Liver (tissue), 9 donors: ENCODE measurements around the gene RPH3AL. TPM values are rescaled to one million over a fixed set of nuclear protein-coding genes. Genes with fewer than 3 reads are reported as not detected.
"Not testable (repeated sequence)": the region's sequence is repeated elsewhere in the genome, so short reads cannot be mapped to it uniquely, and the experiment has no call there.

ENCODE experiments used
- DNase-seq: peaks from one replicate; pipeline ENCODE4 v3.0.0-alpha.2; 2017; ENCODE audit warnings: low spot score
- H3K27ac ChIP-seq, 2 donors: one replicate each; pipeline ENCODE4 v1.7.0; 2013; ENCODE audit warnings: inconsistent platforms in 2 of 2, low read length in 2 of 2, control low read depth in 1 of 2, low read depth in 1 of 2, mild to moderate bottlenecking in 1 of 2
- H3K27me3 ChIP-seq, 4 donors: one replicate each; pipeline versions ENCODE4 v1.6.1 to v1.7.0; 2013; ENCODE audit warnings: low read length in 3 of 4, inconsistent platforms in 1 of 4, mild to moderate bottlenecking in 1 of 4, moderate library complexity in 1 of 4; ENCODE audit not compliant: control insufficient read depth in 4 of 4, insufficient read depth in 4 of 4
- H3K36me3 ChIP-seq, 4 donors: one replicate each; pipeline versions ENCODE4 v1.6.1 to v1.7.0; 2013; ENCODE audit warnings: low read length in 3 of 4, mild to moderate bottlenecking in 3 of 4, low read depth in 1 of 4, moderate library complexity in 1 of 4; ENCODE audit not compliant: control insufficient read depth in 4 of 4, insufficient read depth in 3 of 4
- H3K4me1 ChIP-seq, 4 donors: one replicate each; pipeline versions ENCODE4 v1.6.1 to v1.7.0; 2013; ENCODE audit warnings: low read length in 3 of 4, mild to moderate bottlenecking in 3 of 4, moderate library complexity in 1 of 4; ENCODE audit not compliant: control insufficient read depth in 4 of 4, insufficient read depth in 4 of 4
- H3K4me3 ChIP-seq, 3 donors: one replicate each; pipeline versions ENCODE4 v1.6.1 to v1.7.0; 2013; ENCODE audit warnings: low read length in 3 of 3, control low read depth in 1 of 3, low read depth in 1 of 3, mild to moderate bottlenecking in 1 of 3
- H3K9ac ChIP-seq, 2 donors: one replicate each; pipeline ENCODE4 v1.7.0; 2013; ENCODE audit warnings: low read length in 2 of 2, mild to moderate bottlenecking in 2 of 2, moderate library complexity in 2 of 2, control low read depth in 1 of 2, low read depth in 1 of 2
- H3K9me3 ChIP-seq, 4 donors: one replicate each; pipeline versions ENCODE4 v1.6.1 to v1.7.0; 2013; ENCODE audit warnings: low read length in 3 of 4; ENCODE audit not compliant: control insufficient read depth in 4 of 4
- ATF3 ChIP-seq: IDR thresholded peaks from 2 replicates; pipeline ENCODE4 v1.6.1; 2016; ENCODE audit warnings: antibody characterized with exemption
- FOXA1 ChIP-seq: IDR thresholded peaks from 2 replicates; pipeline ENCODE4 v1.6.1; 2016; ENCODE audit warnings: antibody characterized with exemption
- FOXA2 ChIP-seq: IDR thresholded peaks from 2 replicates; pipeline ENCODE4 v1.6.1; 2016; ENCODE audit warnings: antibody characterized with exemption
- GABPA ChIP-seq, 2 donors: IDR thresholded peaks in 1 of 2; conservative IDR thresholded peaks in 1 of 2; 2 replicates each; pipeline ENCODE4 v1.6.1; 2016; ENCODE audit warnings: antibody characterized with exemption in 2 of 2, mild to moderate bottlenecking in 1 of 2, moderate library complexity in 1 of 2
- HNF4A ChIP-seq, 2 donors: conservative IDR thresholded peaks; 2 replicates each; pipeline ENCODE4 v1.6.1; 2016; ENCODE audit warnings: antibody characterized with exemption in 2 of 2, mild to moderate bottlenecking in 2 of 2
- HNF4G ChIP-seq: IDR thresholded peaks from 2 replicates; pipeline ENCODE4 v1.6.1; 2016; ENCODE audit warnings: antibody characterized with exemption
- JUND ChIP-seq, 2 donors: IDR thresholded peaks; 2 replicates each; pipeline ENCODE4 v1.6.1; 2016; ENCODE audit warnings: antibody characterized with exemption in 2 of 2
- MAX ChIP-seq: IDR thresholded peaks from 2 replicates; pipeline ENCODE4 v1.6.1; 2016; ENCODE audit warnings: antibody characterized with exemption
- RAD21 ChIP-seq, 2 donors: IDR thresholded peaks; 2 replicates each; pipeline ENCODE4 v1.6.1; 2016; ENCODE audit warnings: antibody characterized with exemption in 2 of 2, mild to moderate bottlenecking in 2 of 2
- REST ChIP-seq: IDR thresholded peaks from 2 replicates; pipeline ENCODE4 v1.6.1; 2016; ENCODE audit warnings: antibody characterized with exemption, mild to moderate bottlenecking
- RXRA ChIP-seq, 2 donors: IDR thresholded peaks; 2 replicates each; pipeline ENCODE4 v1.6.1; 2017 to 2018; ENCODE audit warnings: antibody characterized with exemption in 2 of 2, mild to moderate bottlenecking in 1 of 2
- SP1 ChIP-seq: IDR thresholded peaks from 2 replicates; pipeline ENCODE4 v1.6.1; 2018; ENCODE audit warnings: antibody characterized with exemption, mild to moderate bottlenecking
- TAF1 ChIP-seq: conservative IDR thresholded peaks from 2 replicates; pipeline ENCODE4 v1.6.1; 2016; ENCODE audit warnings: antibody characterized with exemption, mild to moderate bottlenecking
- YY1 ChIP-seq: IDR thresholded peaks from 2 replicates; pipeline ENCODE4 v1.6.1; 2016; ENCODE audit warnings: antibody characterized with exemption, mild to moderate bottlenecking
- ZBTB33 ChIP-seq: IDR thresholded peaks from 2 replicates; pipeline ENCODE4 v1.6.1; 2016; ENCODE audit warnings: antibody characterized with exemption
- WGBS: extraction: QIAGEN DNeasy Blood & Tissue Kit; methylation state at CpG from one replicate; pipeline ENCODE4 v1.1.7; 2013; 5-methylcytosine and 5-hydroxymethylcytosine counted together
- polyA plus RNA-seq, 2 donors: library from polyadenylated mRNA; stranded (reverse) in 1 of 2; unstranded in 1 of 2; fragments of 200-250 nt in 1 of 2; fragments of >200 nt in 1 of 2; fragmentation: Nextera tagmentation in 1 of 2; extraction: Ambion mirVana in 1 of 2; gene quantifications; one replicate each; pipeline versions ENCODE4 v1.2.1 to v1.2.3, GENCODE V29; 2013 to 2015
- total RNA-seq, 2 donors: library from RNA; depleted of rRNA; stranded (reverse); fragments of >200 nt; gene quantifications; one replicate each; pipeline ENCODE4 v1.2.3, GENCODE V29; 2014
- donor health status: healthy.
- donor health status: healthy.
- donor health status: healthy.
- donor health status: healthy.
- donor health status: healthy.

Gene RPH3AL
- total and polyA plus RNA-seq, 4 donors = 8.5 to 52.5 (median 13.9) TPM

- H3K9ac ChIP-seq = no peak overlapping the region
- WGBS = 81% methylated on average over 23 of the region's 23 CpGs
- peaks cover 6 to 13% (median 12%) of the 10 kb centered on the region in 4 donors for H3K4me1 ChIP-seq
- TF ChIP-seq TAF1 (no peak), FOXA2 (no peak), GABPA (IDR thresholded peaks at IDR 0.05 in 1 of 2, conservative IDR thresholded peaks at IDR 0.05 in 1 of 2) (no peak), ZBTB33 (no peak), RXRA (IDR thresholded peaks at IDR 0.05) (no peak), YY1 (no peak), HNF4G (no peak), RAD21 (IDR thresholded peaks at IDR 0.05) (no peak), MAX (no peak), SP1 (no peak)
- no peaks in the 10 kb centered on the region for H3K36me3 ChIP-seq
- no peak overlapping the region for H3K4me3 ChIP-seq
- H3K9me3 ChIP-seq = no peaks in the 10 kb centered on the region
- H3K27ac ChIP-seq = no peak overlapping the region
- H3K27me3 ChIP-seq = no peaks in the 10 kb centered on the region
- no peak for DNase-seq
Measured at GRCh38 chr17:202501-202951, 150.1 kb downstream of the RPH3AL start.

GRCh38 chr17:201736-202135 lies 150.9 kb downstream of the RPH3AL start:
- whole genome bisulfite sequencing = 57% methylated on average over 11 of the region's 13 CpGs
- peaks cover 6 to 13% (median 12%) of the 10 kb centered on the region in 4 donors for H3K4me1 ChIP-seq
- H3K9me3 ChIP-seq, H3K36me3 ChIP-seq, H3K9ac ChIP-seq, H3K27me3 ChIP-seq, H3K27ac ChIP-seq, H3K4me3 ChIP-seq, DNase-seq: not testable (repeated sequence)

- DNase-seq, H3K36me3 ChIP-seq, H3K9me3 ChIP-seq, H3K4me3 ChIP-seq, H3K27me3 ChIP-seq, H3K27ac ChIP-seq, H3K9ac ChIP-seq: not testable (repeated sequence)
- WGBS = 89% methylated on average over 13 of the region's 16 CpGs
- peaks cover 6 to 13% (median 12%) of the 10 kb centered on the region in 4 donors for H3K4me1 ChIP-seq
Measured at GRCh38 chr17:201257-201656, 151.3 kb downstream of the RPH3AL start.

GRCh38 chr17:200586-200985 lies 152.0 kb downstream of the RPH3AL start:
- Histone ChIP-seq H3K9me3 (no peaks in the 10 kb centered on the region), H3K4me1 (peaks cover 6 to 13% (median 12%) of the 10 kb centered on the region in 4 donors), H3K27ac (peak overlapping the region; percentile 22 to 51), H3K36me3 (no peaks in the 10 kb centered on the region), H3K27me3 (no peaks in the 10 kb centered on the region), H3K9ac (peak overlapping the region in 1 of 2 donors; percentile 28), H3K4me3 (no peak overlapping the region)
- DNase-seq = no peak
- 74% methylated on average over 10 of the region's 10 CpGs for WGBS
- TF ChIP-seq FOXA2 (no peak), ATF3 (no peak), RXRA (IDR thresholded peaks at IDR 0.05) (no peak), RAD21 (IDR thresholded peaks at IDR 0.05) (no peak), FOXA1 (no peak), JUND (IDR thresholded peaks at IDR 0.05) (no peak), HNF4A (conservative IDR thresholded peaks at IDR 0.05) (no peak), SP1 (no peak), ZBTB33 (no peak), YY1 (no peak), TAF1 (no peak), GABPA (IDR thresholded peaks at IDR 0.05 in 1 of 2, conservative IDR thresholded peaks at IDR 0.05 in 1 of 2) (no peak), REST (no peak)
